Keratinocyte (primary cell): Measurements from ENCODE around the gene AKAP6. TPM values are rescaled to one million over a fixed set of nuclear protein-coding genes. Genes with fewer than 3 reads are reported as not detected.

Experiments used
- DNase-seq: peaks from one replicate; pipeline ENCODE4 v3.0.0-alpha.2; 2011; ENCODE audit warnings: low read depth, missing footprints, low spot score
- FAIRE-seq: peaks from 2 replicates; lab custom pipeline; 2011; peaks lifted over from hg19 to GRCh38; lab: Jason Lieb, UNC
- H2AFZ ChIP-seq: 2 replicates; pipeline ENCODE4 v1.6.0; 2012; ENCODE audit warnings: low read length, control low read depth, inconsistent platforms; ENCODE audit not compliant: control insufficient read depth
- H3K27ac ChIP-seq: 2 replicates; pipeline ENCODE4 v1.5.1; 2011; ENCODE audit warnings: low read length; ENCODE audit not compliant: control insufficient read depth, insufficient read depth
- H3K27me3 ChIP-seq: 3 replicates; pipeline ENCODE4 v1.6.0; 2011; ENCODE audit warnings: low read length; ENCODE audit not compliant: control insufficient read depth, insufficient read depth; ENCODE audit errors: extremely low read depth
- H3K36me3 ChIP-seq, 2 experiments: 2 replicates in 1 of 2; 3 replicates in 1 of 2; pipeline ENCODE4 v1.5.1; 2011; ENCODE audit warnings: low read length in 2 of 2, mild to moderate bottlenecking in 1 of 2; ENCODE audit not compliant: control insufficient read depth in 2 of 2, insufficient read depth in 2 of 2; ENCODE audit errors: extremely low read depth in 1 of 2
- H3K4me1 ChIP-seq: 3 replicates; pipeline ENCODE4 v1.5.1; 2011; ENCODE audit warnings: low read length; ENCODE audit not compliant: control insufficient read depth, insufficient read depth; ENCODE audit errors: extremely low read depth
- H3K4me2 ChIP-seq: 3 replicates; pipeline ENCODE4 v1.6.0; 2011; ENCODE audit warnings: low read depth, low read length; ENCODE audit not compliant: control insufficient read depth, insufficient read depth; ENCODE audit errors: extremely low read depth
- H3K4me3 ChIP-seq, 3 experiments: fragments of 200-600 bp in 1 of 3; sonication (generic) in 1 of 3; 2 replicates in 2 of 3; 3 replicates in 1 of 3; pipeline ENCODE4 v1.5.1; 2011 to 2016; ENCODE audit warnings: low read length in 3 of 3, mild to moderate bottlenecking in 3 of 3, control low read depth in 2 of 3, inconsistent platforms in 1 of 3, low read depth in 1 of 3, mixed read lengths in 1 of 3, mixed run types in 1 of 3, moderate library complexity in 1 of 3; ENCODE audit not compliant: control insufficient read depth in 2 of 3, insufficient read depth in 2 of 3; ENCODE audit errors: extremely low read depth in 1 of 3
- H3K79me2 ChIP-seq: 2 replicates; pipeline ENCODE4 v1.6.0; 2012; ENCODE audit warnings: low read length; ENCODE audit not compliant: control insufficient read depth, insufficient read depth
- H3K9ac ChIP-seq: 3 replicates; pipeline ENCODE4 v1.6.0; 2011; ENCODE audit warnings: low read length; ENCODE audit not compliant: control insufficient read depth, insufficient read depth; ENCODE audit errors: extremely low read depth
- H3K9me1 ChIP-seq: 3 replicates; pipeline ENCODE4 v1.6.0; 2011; ENCODE audit warnings: low read length; ENCODE audit not compliant: control insufficient read depth, insufficient read depth; ENCODE audit errors: extremely low read depth
- H3K9me3 ChIP-seq: 2 replicates; pipeline ENCODE4 v1.5.1; 2012; ENCODE audit warnings: low read depth, low read length; ENCODE audit not compliant: control insufficient read depth
- H4K20me1 ChIP-seq: 3 replicates; pipeline ENCODE4 v1.6.0; 2011; ENCODE audit warnings: low read length; ENCODE audit not compliant: control insufficient read depth, insufficient read depth; ENCODE audit errors: extremely low read depth
- EZH2 ChIP-seq: IDR thresholded peaks from one replicate; pipeline ENCODE4 v1.6.1; 2012; ENCODE audit warnings: inconsistent platforms, mild to moderate bottlenecking, low read length, moderate library complexity
- dilution Hi-C: fragments of 300-500 bp; cut with MboI; formaldehyde crosslinking; loops from one replicate; pipeline ENCODE4 v1.7.0; 2020; ENCODE audit warnings: low sequenced_read_pairs; ENCODE audit not compliant: extremely low pct_ligation_motif_present
- polyA plus RNA-seq, 5 experiments: library from polyadenylated mRNA; depleted of rRNA in 3 of 5; stranded (reverse) in 3 of 5; stranded (forward) in 1 of 5; unstranded in 1 of 5; fragments of >200 nt; gene quantifications; 1 replicate in 1 of 5; 2 replicates in 3 of 5; 3 replicates in 1 of 5; pipeline versions ENCODE4 v1.2.1 to v1.2.3, GENCODE V29; 2011 to 2012; ENCODE audit warnings: missing spikeins in 2 of 5, low read depth in 1 of 5, low replicate concordance in 1 of 5
- TF ChIP-seq, protein P1 (sequence below), 3 experiments: IDR thresholded peaks in 1 of 3; conservative IDR thresholded peaks in 1 of 3; optimal IDR thresholded peaks in 1 of 3; 2 replicates in 2 of 3; 3 replicates in 1 of 3; pipeline versions ENCODE3 to v1.5.1; 2011; ENCODE audit warnings: low read length in 3 of 3, mild to moderate bottlenecking in 3 of 3, moderate library complexity in 2 of 3, control low read depth in 1 of 3, inconsistent platforms in 1 of 3; ENCODE audit not compliant: insufficient read depth in 2 of 3; ENCODE audit errors: extremely low read depth in 1 of 3

AKAP6 gene
- polyA plus RNA-seq, 1 donor (not counting 4 experiments of a cell fraction or from before 2014, with no cell fraction given) = 2.0 TPM

DNA sequence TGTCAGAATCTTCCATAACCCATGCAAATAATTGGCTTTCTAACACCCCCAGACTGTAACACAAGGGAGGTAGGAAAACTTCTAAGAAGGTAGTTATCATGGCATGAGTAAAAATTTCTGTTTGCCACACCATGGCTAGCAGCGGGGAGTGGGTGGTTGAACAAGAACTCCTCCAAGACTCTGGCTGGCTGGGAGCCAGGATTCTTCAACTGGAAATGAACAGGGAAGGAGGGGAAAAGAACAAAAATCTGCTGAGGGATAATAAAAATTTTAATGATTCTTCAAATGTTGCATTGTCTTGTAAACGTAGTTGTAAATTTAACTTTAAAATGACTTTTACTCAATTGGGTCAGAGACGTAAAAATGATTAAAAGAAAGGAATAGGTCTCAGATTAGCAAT is 78.9 kb downstream of the AKAP6 start:
- H3K27me3 ChIP-seq = no peaks in the 10 kb centered on the region
- FAIRE-seq = no peak
- no peaks in the 10 kb centered on the region for H3K36me3 ChIP-seq
- H3K79me2 ChIP-seq = no peaks in the 10 kb centered on the region
- H4K20me1 ChIP-seq = no peaks in the 10 kb centered on the region
- no peak for TF ChIP-seq EZH2
- TF ChIP-seq, protein P1, sequence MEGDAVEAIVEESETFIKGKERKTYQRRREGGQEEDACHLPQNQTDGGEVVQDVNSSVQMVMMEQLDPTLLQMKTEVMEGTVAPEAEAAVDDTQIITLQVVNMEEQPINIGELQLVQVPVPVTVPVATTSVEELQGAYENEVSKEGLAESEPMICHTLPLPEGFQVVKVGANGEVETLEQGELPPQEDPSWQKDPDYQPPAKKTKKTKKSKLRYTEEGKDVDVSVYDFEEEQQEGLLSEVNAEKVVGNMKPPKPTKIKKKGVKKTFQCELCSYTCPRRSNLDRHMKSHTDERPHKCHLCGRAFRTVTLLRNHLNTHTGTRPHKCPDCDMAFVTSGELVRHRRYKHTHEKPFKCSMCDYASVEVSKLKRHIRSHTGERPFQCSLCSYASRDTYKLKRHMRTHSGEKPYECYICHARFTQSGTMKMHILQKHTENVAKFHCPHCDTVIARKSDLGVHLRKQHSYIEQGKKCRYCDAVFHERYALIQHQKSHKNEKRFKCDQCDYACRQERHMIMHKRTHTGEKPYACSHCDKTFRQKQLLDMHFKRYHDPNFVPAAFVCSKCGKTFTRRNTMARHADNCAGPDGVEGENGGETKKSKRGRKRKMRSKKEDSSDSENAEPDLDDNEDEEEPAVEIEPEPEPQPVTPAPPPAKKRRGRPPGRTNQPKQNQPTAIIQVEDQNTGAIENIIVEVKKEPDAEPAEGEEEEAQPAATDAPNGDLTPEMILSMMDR (optimal IDR thresholded peaks at IDR 0.05 in 1 of 3, IDR thresholded peaks at IDR 0.05 in 1 of 3, conservative IDR thresholded peaks at IDR 0.05 in 1 of 3; ENCODE audit: extremely low read depth in 1 of 3, insufficient read depth in 2 of 3, low read length in 3 of 3) = no peak
- H3K27ac ChIP-seq = no peak overlapping the region
- H3K4me2 ChIP-seq = no peak overlapping the region
- no peak for DNase-seq
- H3K9me1 ChIP-seq = no peaks in the 10 kb centered on the region
- H2AFZ ChIP-seq = no peak overlapping the region
- dilution Hi-C loops = no loop called here
- H3K9ac ChIP-seq = no peak overlapping the region
- H3K9me3 ChIP-seq = no peaks in the 10 kb centered on the region
- no peaks in the 10 kb centered on the region for H3K4me1 ChIP-seq
- no peak overlapping the region for H3K4me3 ChIP-seq

- peaks cover 13% of the 10 kb centered on the region for H3K4me1 ChIP-seq
- no peaks in the 10 kb centered on the region for H3K36me3 ChIP-seq
- no peaks in the 10 kb centered on the region for H3K27me3 ChIP-seq
- FAIRE-seq = no peak
- H3K9ac ChIP-seq = no peak overlapping the region
- H4K20me1 ChIP-seq = no peaks in the 10 kb centered on the region
- dilution Hi-C loops = no loop called here
- H3K4me3 ChIP-seq = no peak overlapping the region
- no peak for DNase-seq
- no peak for TF ChIP-seq EZH2
- TF ChIP-seq, protein P1 (optimal IDR thresholded peaks at IDR 0.05 in 1 of 3, IDR thresholded peaks at IDR 0.05 in 1 of 3, conservative IDR thresholded peaks at IDR 0.05 in 1 of 3; ENCODE audit: extremely low read depth in 1 of 3, insufficient read depth in 2 of 3, low read length in 3 of 3) = no peak
- no peaks in the 10 kb centered on the region for H3K9me3 ChIP-seq
- no peak overlapping the region for H2AFZ ChIP-seq
- no peaks in the 10 kb centered on the region for H3K9me1 ChIP-seq
- H3K4me2 ChIP-seq = no peak overlapping the region
- H3K79me2 ChIP-seq = no peaks in the 10 kb centered on the region
- H3K27ac ChIP-seq = no peak overlapping the region
These were observed 83.0 kb downstream of the AKAP6 start for GRCh38 chr14:32412103-32412502.
